Thyroid gland (tissue), 4 donors: Measurements from ENCODE around the gene CD6.

Experiments used
- POLR2A ChIP-seq, 2 donors: fragments of 450-650 bp; IDR thresholded peaks; one replicate each; pipeline ENCODE4 v1.6.1; 2017; ENCODE audit warnings: antibody characterized with exemption in 2 of 2, mild to moderate bottlenecking in 2 of 2, moderate library complexity in 1 of 2
- TF ChIP-seq, protein P1 (sequence below), 6 experiments: fragments of 200-600 bp in 3 of 6; fragments of 450-650 bp in 3 of 6; sonication (generic) in 3 of 6; IDR thresholded peaks; one replicate each; pipeline ENCODE4 v1.5.1; 2016 to 2019; ENCODE audit warnings: antibody characterized with exemption in 6 of 6, mild to moderate bottlenecking in 2 of 6, inconsistent platforms in 1 of 6, moderate library complexity in 1 of 6

DNA sequence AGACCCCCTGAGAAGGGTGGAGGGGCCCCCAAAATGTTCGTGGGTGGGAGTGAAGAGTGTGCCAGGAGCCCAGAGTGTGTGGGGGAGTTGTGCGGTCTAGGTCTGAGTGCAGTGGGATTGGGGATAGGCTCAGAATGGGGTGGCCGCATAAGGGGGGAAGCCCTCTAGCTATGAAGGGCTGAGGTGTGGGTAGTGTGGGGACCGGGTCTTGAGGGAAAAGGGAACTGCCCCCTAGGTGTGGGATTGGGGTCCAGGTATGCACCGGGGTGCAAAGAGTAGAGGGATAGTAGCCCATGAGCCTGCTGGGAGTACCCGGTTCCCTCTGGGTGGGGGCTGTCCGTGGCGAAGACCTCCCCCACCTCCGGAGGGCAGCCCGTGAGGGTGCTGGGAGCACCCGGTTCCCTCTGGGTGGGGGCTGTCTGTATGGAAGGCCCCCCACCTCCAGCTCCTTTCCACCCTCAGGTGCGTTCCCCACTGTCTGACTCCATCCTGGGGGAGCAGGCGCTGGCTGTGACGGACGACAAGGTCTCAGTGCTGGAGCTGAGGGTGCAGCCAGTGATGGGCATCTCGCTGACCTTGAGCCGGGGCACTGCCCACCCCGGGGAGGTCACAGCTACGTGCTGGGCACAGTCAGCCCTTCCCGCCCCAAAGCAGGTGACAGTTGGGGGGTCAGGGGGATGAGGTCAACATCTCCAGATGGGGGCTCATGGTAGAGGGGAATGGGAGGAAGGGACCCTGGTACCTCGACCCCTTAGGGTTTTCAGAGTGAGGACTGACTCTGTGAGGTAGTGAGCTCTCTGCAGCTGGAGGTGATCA is 36.5 kb upstream of the CD6 start:
- TF ChIP-seq, protein P1, sequence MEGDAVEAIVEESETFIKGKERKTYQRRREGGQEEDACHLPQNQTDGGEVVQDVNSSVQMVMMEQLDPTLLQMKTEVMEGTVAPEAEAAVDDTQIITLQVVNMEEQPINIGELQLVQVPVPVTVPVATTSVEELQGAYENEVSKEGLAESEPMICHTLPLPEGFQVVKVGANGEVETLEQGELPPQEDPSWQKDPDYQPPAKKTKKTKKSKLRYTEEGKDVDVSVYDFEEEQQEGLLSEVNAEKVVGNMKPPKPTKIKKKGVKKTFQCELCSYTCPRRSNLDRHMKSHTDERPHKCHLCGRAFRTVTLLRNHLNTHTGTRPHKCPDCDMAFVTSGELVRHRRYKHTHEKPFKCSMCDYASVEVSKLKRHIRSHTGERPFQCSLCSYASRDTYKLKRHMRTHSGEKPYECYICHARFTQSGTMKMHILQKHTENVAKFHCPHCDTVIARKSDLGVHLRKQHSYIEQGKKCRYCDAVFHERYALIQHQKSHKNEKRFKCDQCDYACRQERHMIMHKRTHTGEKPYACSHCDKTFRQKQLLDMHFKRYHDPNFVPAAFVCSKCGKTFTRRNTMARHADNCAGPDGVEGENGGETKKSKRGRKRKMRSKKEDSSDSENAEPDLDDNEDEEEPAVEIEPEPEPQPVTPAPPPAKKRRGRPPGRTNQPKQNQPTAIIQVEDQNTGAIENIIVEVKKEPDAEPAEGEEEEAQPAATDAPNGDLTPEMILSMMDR (IDR thresholded peaks at IDR 0.05), result no peak
- TF ChIP-seq POLR2A (IDR thresholded peaks at IDR 0.05), result no peak
